HepG2 (cell line): ENCODE results near the gene PPP1R13L. TPM values are rescaled to one million over a fixed set of nuclear protein-coding genes. Genes with fewer than 3 reads are reported as not detected.

Experiments used
- CEBPB ChIP-seq: IDR thresholded peaks from 2 replicates; pipeline ENCODE4 v1.6.1; 2011; ENCODE audit warnings: low read depth, low read length, improper control_type of control experiment, borderline replicate concordance
- ISX ChIP-seq: sonication (generic); formaldehyde crosslinking; conservative IDR thresholded peaks from 2 replicates; pipeline ENCODE4 v1.5.0; 2020; ENCODE audit warnings: missing genetic modification reagents
- MIER2 ChIP-seq: IDR thresholded peaks from 2 replicates; pipeline ENCODE4 v1.6.1; 2016; ENCODE audit warnings: missing biosample characterization, missing genetic modification reagents
- SMAD1 ChIP-seq: sonication (generic); formaldehyde crosslinking; IDR thresholded peaks from 2 replicates; pipeline ENCODE4 v1.4.0; 2020; ENCODE audit warnings: missing genetic modification reagents, low read depth, mild to moderate bottlenecking, borderline replicate concordance
- SOX6 ChIP-seq, 2 experiments: fragments of 450-650 bp in 1 of 2; sonication (generic) in 1 of 2; formaldehyde crosslinking in 1 of 2; IDR thresholded peaks; 2 replicates each; pipeline versions ENCODE4 v1.4.0 to v1.6.1; 2017 to 2020; ENCODE audit warnings: antibody characterized with exemption in 1 of 2, mild to moderate bottlenecking in 1 of 2, missing genetic modification reagents in 1 of 2
- ZNF224 ChIP-seq: sonication (generic); formaldehyde crosslinking; IDR thresholded peaks from 2 replicates; pipeline ENCODE4 v1.5.0; 2020; ENCODE audit warnings: mild to moderate bottlenecking, missing genetic modification reagents
- ZNF484 ChIP-seq: sonication (generic); formaldehyde crosslinking; IDR thresholded peaks from 2 replicates; pipeline ENCODE4 v1.5.1; 2020; ENCODE audit warnings: mild to moderate bottlenecking, low read depth, missing genetic modification reagents, borderline replicate concordance
- polyA plus RNA-seq, 8 experiments: library from polyadenylated mRNA; depleted of rRNA in 3 of 8; stranded (reverse) in 7 of 8; unstranded in 1 of 8; fragments of >200 nt; fragmentation: Illumina TruSeq in 4 of 8; extraction: Trizol in 4 of 8; gene quantifications; 2 replicates each; pipeline versions ENCODE4 v1.2.1 to v1.2.3, GENCODE V29; 2011 to 2016; ENCODE audit warnings: low read depth in 4 of 8, missing spikeins in 1 of 8, mixed read lengths in 1 of 8; ENCODE audit not compliant: insufficient read depth in 1 of 8
- total RNA-seq, 5 experiments: library from RNA; depleted of rRNA; stranded (reverse); fragments of >200 nt; fragmentation: Illumina TruSeq; extraction: Trizol; gene quantifications; 2 replicates each; pipeline ENCODE4 v1.2.3, GENCODE V29; 2016; ENCODE audit warnings: low read depth in 1 of 5
- TF ChIP-seq, protein P1 (sequence below): sonication (generic); formaldehyde crosslinking; IDR thresholded peaks from 2 replicates; pipeline ENCODE4 v1.4.0; 2020; ENCODE audit warnings: missing genetic modification reagents
- TF ChIP-seq, protein P2 (sequence below): sonication (generic); formaldehyde crosslinking; IDR thresholded peaks from 2 replicates; pipeline ENCODE4 v1.4.0; 2020; ENCODE audit warnings: missing genetic modification reagents
- TF ChIP-seq, protein P3 (sequence below): sonication (generic); formaldehyde crosslinking; IDR thresholded peaks from 2 replicates; pipeline ENCODE4 v1.4.0; 2020; ENCODE audit warnings: missing genetic modification reagents, borderline replicate concordance
- TF ChIP-seq, protein P4 (sequence below): IDR thresholded peaks from 2 replicates; pipeline ENCODE4 v1.6.1; 2016; ENCODE audit warnings: low read depth, control low read depth
- TF ChIP-seq, protein P5 (sequence below): sonication (generic); formaldehyde crosslinking; IDR thresholded peaks from 2 replicates; pipeline ENCODE4 v1.5.1; 2020; ENCODE audit warnings: mild to moderate bottlenecking, moderate library complexity, missing genetic modification reagents

PPP1R13L gene
- total and polyA plus RNA-seq, 2 of the 13 experiments (the other 11 are each of a cell fraction or from before 2014, with no cell fraction given), result 1.3 to 6.6 TPM

DNA sequence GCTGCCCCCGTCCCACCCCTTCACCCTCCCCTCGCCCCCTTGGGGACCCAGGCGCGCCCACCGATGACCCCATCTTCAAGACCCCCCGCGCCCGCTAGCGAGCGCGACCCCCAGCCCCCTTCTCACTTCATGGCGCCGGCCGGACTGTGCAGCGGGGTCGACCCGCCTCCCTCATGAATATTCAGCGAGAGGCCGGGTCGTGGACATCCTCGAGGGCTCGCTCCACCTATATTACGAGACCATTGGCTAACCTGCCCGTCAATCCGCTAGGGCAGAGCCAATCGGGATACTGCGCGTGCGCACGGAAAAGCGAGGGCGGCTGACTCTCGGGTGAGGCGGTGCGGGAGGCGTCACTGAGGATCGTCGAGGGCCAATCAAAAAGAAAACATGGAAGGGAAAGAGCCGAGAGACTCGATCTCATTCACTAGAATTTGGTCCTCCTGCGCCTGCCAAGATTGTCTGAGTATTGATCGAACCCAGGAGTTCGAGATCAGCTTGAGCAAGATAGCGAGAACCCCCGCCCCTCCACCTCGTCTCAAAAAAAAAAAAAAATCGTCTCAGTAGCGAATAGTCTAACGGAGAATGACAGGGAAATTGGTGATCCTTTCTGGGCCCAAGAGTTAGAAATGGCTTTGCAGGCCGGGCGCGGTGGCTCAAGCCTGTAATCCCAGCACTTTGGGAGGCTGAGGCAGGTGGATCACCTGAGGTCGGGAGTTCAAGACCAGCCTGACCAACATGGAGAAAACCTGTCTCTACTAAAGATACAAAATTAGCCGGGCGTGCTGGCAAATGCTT, 34.3 kb downstream of the PPP1R13L start, which contains the start of gene ERCC2 (continued):
- TF ChIP-seq, protein P1, sequence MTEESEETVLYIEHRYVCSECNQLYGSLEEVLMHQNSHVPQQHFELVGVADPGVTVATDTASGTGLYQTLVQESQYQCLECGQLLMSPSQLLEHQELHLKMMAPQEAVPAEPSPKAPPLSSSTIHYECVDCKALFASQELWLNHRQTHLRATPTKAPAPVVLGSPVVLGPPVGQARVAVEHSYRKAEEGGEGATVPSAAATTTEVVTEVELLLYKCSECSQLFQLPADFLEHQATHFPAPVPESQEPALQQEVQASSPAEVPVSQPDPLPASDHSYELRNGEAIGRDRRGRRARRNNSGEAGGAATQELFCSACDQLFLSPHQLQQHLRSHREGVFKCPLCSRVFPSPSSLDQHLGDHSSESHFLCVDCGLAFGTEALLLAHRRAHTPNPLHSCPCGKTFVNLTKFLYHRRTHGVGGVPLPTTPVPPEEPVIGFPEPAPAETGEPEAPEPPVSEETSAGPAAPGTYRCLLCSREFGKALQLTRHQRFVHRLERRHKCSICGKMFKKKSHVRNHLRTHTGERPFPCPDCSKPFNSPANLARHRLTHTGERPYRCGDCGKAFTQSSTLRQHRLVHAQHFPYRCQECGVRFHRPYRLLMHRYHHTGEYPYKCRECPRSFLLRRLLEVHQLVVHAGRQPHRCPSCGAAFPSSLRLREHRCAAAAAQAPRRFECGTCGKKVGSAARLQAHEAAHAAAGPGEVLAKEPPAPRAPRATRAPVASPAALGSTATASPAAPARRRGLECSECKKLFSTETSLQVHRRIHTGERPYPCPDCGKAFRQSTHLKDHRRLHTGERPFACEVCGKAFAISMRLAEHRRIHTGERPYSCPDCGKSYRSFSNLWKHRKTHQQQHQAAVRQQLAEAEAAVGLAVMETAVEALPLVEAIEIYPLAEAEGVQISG (CRISPR knock-in tag), result no peak
- TF ChIP-seq, protein P2, sequence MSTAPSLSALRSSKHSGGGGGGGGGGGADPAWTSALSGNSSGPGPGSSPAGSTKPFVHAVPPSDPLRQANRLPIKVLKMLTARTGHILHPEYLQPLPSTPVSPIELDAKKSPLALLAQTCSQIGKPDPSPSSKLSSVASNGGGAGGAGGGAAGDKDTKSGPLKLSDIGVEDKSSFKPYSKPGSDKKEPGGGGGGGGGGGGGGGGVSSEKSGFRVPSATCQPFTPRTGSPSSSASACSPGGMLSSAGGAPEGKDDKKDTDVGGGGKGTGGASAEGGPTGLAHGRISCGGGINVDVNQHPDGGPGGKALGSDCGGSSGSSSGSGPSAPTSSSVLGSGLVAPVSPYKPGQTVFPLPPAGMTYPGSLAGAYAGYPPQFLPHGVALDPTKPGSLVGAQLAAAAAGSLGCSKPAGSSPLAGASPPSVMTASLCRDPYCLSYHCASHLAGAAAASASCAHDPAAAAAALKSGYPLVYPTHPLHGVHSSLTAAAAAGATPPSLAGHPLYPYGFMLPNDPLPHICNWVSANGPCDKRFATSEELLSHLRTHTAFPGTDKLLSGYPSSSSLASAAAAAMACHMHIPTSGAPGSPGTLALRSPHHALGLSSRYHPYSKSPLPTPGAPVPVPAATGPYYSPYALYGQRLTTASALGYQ, result no peak
- TF ChIP-seq ZNF484 (CRISPR knock-in tag) (no peak), MIER2 (no peak), ISX (no peak), SOX6 (IDR thresholded peaks at IDR 0.05) (no peak), SOX6 (CRISPR knock-in tag; IDR thresholded peaks at IDR 0.05) (no peak), CEBPB (no peak), SMAD1 (0 out of 2 replicates have a peak, but pooled peaks have one; percentile 38), ZNF224 (CRISPR knock-in tag) (no peak)
- TF ChIP-seq, protein P3, sequence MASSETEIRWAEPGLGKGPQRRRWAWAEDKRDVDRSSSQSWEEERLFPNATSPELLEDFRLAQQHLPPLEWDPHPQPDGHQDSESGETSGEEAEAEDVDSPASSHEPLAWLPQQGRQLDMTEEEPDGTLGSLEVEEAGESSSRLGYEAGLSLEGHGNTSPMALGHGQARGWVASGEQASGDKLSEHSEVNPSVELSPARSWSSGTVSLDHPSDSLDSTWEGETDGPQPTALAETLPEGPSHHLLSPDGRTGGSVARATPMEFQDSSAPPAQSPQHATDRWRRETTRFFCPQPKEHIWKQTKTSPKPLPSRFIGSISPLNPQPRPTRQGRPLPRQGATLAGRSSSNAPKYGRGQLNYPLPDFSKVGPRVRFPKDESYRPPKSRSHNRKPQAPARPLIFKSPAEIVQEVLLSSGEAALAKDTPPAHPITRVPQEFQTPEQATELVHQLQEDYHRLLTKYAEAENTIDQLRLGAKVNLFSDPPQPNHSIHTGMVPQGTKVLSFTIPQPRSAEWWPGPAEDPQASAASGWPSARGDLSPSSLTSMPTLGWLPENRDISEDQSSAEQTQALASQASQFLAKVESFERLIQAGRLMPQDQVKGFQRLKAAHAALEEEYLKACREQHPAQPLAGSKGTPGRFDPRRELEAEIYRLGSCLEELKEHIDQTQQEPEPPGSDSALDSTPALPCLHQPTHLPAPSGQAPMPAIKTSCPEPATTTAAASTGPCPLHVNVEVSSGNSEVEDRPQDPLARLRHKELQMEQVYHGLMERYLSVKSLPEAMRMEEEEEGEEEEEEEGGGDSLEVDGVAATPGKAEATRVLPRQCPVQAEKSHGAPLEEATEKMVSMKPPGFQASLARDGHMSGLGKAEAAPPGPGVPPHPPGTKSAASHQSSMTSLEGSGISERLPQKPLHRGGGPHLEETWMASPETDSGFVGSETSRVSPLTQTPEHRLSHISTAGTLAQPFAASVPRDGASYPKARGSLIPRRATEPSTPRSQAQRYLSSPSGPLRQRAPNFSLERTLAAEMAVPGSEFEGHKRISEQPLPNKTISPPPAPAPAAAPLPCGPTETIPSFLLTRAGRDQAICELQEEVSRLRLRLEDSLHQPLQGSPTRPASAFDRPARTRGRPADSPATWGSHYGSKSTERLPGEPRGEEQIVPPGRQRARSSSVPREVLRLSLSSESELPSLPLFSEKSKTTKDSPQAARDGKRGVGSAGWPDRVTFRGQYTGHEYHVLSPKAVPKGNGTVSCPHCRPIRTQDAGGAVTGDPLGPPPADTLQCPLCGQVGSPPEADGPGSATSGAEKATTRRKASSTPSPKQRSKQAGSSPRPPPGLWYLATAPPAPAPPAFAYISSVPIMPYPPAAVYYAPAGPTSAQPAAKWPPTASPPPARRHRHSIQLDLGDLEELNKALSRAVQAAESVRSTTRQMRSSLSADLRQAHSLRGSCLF (CRISPR knock-in tag), result no peak
- TF ChIP-seq, protein P4, sequence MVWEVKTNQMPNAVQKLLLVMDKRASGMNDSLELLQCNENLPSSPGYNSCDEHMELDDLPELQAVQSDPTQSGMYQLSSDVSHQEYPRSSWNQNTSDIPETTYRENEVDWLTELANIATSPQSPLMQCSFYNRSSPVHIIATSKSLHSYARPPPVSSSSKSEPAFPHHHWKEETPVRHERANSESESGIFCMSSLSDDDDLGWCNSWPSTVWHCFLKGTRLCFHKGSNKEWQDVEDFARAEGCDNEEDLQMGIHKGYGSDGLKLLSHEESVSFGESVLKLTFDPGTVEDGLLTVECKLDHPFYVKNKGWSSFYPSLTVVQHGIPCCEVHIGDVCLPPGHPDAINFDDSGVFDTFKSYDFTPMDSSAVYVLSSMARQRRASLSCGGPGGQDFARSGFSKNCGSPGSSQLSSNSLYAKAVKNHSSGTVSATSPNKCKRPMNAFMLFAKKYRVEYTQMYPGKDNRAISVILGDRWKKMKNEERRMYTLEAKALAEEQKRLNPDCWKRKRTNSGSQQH (CRISPR knock-in tag), result no peak
- TF ChIP-seq, protein P5, sequence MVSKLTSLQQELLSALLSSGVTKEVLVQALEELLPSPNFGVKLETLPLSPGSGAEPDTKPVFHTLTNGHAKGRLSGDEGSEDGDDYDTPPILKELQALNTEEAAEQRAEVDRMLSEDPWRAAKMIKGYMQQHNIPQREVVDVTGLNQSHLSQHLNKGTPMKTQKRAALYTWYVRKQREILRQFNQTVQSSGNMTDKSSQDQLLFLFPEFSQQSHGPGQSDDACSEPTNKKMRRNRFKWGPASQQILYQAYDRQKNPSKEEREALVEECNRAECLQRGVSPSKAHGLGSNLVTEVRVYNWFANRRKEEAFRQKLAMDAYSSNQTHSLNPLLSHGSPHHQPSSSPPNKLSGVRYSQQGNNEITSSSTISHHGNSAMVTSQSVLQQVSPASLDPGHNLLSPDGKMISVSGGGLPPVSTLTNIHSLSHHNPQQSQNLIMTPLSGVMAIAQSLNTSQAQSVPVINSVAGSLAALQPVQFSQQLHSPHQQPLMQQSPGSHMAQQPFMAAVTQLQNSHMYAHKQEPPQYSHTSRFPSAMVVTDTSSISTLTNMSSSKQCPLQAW (CRISPR knock-in tag), result 0 out of 2 replicates have a peak, but pooled peaks have one; percentile 18
